Measurements from ENCODE around the gene CDRT15. TPM values are rescaled to one million over a fixed set of nuclear protein-coding genes. Genes with fewer than 3 reads are reported as not detected.

The CDRT15 gene
- polyA plus RNA-seq, 1 donor (not counting 4 experiments of a cell fraction or from before 2014, with no cell fraction given) = not detected

GRCh38 chr17:14261406-14261805 lies 24.7 kb upstream of the CDRT15 start:
- Histone ChIP-seq H2AFZ (ENCODE audit: control insufficient read depth, low read length) (no peak overlapping the region), H3K79me2 (ENCODE audit: control insufficient read depth, insufficient read depth, low read length) (no peaks in the 10 kb centered on the region), H3K4me1 (ENCODE audit: control insufficient read depth, extremely low read depth, insufficient read depth, low read length) (no peaks in the 10 kb centered on the region), H4K20me1 (ENCODE audit: control insufficient read depth, extremely low read depth, insufficient read depth, low read length) (no peaks in the 10 kb centered on the region), H3K4me3 (ENCODE audit: control insufficient read depth in 2 of 3, extremely low read depth in 1 of 3, insufficient read depth in 2 of 3, low read depth in 1 of 3, low read length in 3 of 3) (no peak overlapping the region), H3K36me3 (ENCODE audit: control insufficient read depth in 2 of 2, extremely low read depth in 1 of 2, insufficient read depth in 2 of 2, low read length in 2 of 2) (no peaks in the 10 kb centered on the region), H3K4me2 (ENCODE audit: control insufficient read depth, extremely low read depth, insufficient read depth, low read depth, low read length) (no peak overlapping the region), H3K27ac (ENCODE audit: control insufficient read depth, insufficient read depth, low read length) (no peak overlapping the region), H3K9me3 (ENCODE audit: control insufficient read depth, low read depth, low read length) (no peaks in the 10 kb centered on the region), H3K9ac (ENCODE audit: control insufficient read depth, extremely low read depth, insufficient read depth, low read length) (no peak overlapping the region), H3K27me3 (ENCODE audit: control insufficient read depth, extremely low read depth, insufficient read depth, low read length) (no peaks in the 10 kb centered on the region), H3K9me1 (ENCODE audit: control insufficient read depth, extremely low read depth, insufficient read depth, low read length) (no peaks in the 10 kb centered on the region)
- no peak for TF ChIP-seq EZH2 (IDR thresholded peaks at IDR 0.05; ENCODE audit: low read length)
- TF ChIP-seq, protein P1, sequence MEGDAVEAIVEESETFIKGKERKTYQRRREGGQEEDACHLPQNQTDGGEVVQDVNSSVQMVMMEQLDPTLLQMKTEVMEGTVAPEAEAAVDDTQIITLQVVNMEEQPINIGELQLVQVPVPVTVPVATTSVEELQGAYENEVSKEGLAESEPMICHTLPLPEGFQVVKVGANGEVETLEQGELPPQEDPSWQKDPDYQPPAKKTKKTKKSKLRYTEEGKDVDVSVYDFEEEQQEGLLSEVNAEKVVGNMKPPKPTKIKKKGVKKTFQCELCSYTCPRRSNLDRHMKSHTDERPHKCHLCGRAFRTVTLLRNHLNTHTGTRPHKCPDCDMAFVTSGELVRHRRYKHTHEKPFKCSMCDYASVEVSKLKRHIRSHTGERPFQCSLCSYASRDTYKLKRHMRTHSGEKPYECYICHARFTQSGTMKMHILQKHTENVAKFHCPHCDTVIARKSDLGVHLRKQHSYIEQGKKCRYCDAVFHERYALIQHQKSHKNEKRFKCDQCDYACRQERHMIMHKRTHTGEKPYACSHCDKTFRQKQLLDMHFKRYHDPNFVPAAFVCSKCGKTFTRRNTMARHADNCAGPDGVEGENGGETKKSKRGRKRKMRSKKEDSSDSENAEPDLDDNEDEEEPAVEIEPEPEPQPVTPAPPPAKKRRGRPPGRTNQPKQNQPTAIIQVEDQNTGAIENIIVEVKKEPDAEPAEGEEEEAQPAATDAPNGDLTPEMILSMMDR (optimal IDR thresholded peaks at IDR 0.05 in 1 of 3, IDR thresholded peaks at IDR 0.05 in 1 of 3, conservative IDR thresholded peaks at IDR 0.05 in 1 of 3; ENCODE audit: extremely low read depth in 1 of 3, insufficient read depth in 2 of 3, low read length in 3 of 3) = no peak
- dilution Hi-C loops (cut with MboI; ENCODE audit: extremely low pct_ligation_motif_present, low sequenced_read_pairs) = no loop called here
- no peak for FAIRE-seq
- DNase-seq (ENCODE audit: low read depth, low spot score) = no peak

- DNase-seq (ENCODE audit: low read depth, low spot score) (no peak), FAIRE-seq (no peak)
- no peaks in the 10 kb centered on the region for H4K20me1 ChIP-seq (ENCODE audit: control insufficient read depth, extremely low read depth, insufficient read depth, low read length)
- H3K4me1 ChIP-seq (ENCODE audit: control insufficient read depth, extremely low read depth, insufficient read depth, low read length) = no peaks in the 10 kb centered on the region
- H3K9me3 ChIP-seq (ENCODE audit: control insufficient read depth, low read depth, low read length) = no peaks in the 10 kb centered on the region
- no peaks in the 10 kb centered on the region for H3K27me3 ChIP-seq (ENCODE audit: control insufficient read depth, extremely low read depth, insufficient read depth, low read length)
- H3K79me2 ChIP-seq (ENCODE audit: control insufficient read depth, insufficient read depth, low read length) = no peaks in the 10 kb centered on the region
- H3K9me1 ChIP-seq (ENCODE audit: control insufficient read depth, extremely low read depth, insufficient read depth, low read length) = no peaks in the 10 kb centered on the region
- no peak overlapping the region for H3K9ac ChIP-seq (ENCODE audit: control insufficient read depth, extremely low read depth, insufficient read depth, low read length)
- no peak overlapping the region for H2AFZ ChIP-seq (ENCODE audit: control insufficient read depth, low read length)
- dilution Hi-C loops (cut with MboI; ENCODE audit: extremely low pct_ligation_motif_present, low sequenced_read_pairs) = no loop called here
- H3K36me3 ChIP-seq (ENCODE audit: control insufficient read depth in 2 of 2, extremely low read depth in 1 of 2, insufficient read depth in 2 of 2, low read length in 2 of 2) = no peaks in the 10 kb centered on the region
- H3K4me2 ChIP-seq (ENCODE audit: control insufficient read depth, extremely low read depth, insufficient read depth, low read depth, low read length) = no peak overlapping the region
- no peak overlapping the region for H3K4me3 ChIP-seq (ENCODE audit: control insufficient read depth in 2 of 3, extremely low read depth in 1 of 3, insufficient read depth in 2 of 3, low read depth in 1 of 3, low read length in 3 of 3)
- TF ChIP-seq, protein P1 (optimal IDR thresholded peaks at IDR 0.05 in 1 of 3, IDR thresholded peaks at IDR 0.05 in 1 of 3, conservative IDR thresholded peaks at IDR 0.05 in 1 of 3; ENCODE audit: extremely low read depth in 1 of 3, insufficient read depth in 2 of 3, low read length in 3 of 3) = no peak
- TF ChIP-seq EZH2 (IDR thresholded peaks at IDR 0.05; ENCODE audit: low read length) = no peak
- no peak overlapping the region for H3K27ac ChIP-seq (ENCODE audit: control insufficient read depth, insufficient read depth, low read length)
These were observed 9.0 kb upstream of the CDRT15 start for GRCh38 chr17:14245629-14246028.
